ENCODE results near the gene KY. TPM values are rescaled to one million over a fixed set of nuclear protein-coding genes. Genes with fewer than 3 reads are reported as not detected.

KY gene
- total RNA-seq, 4 donors from 2014 or later: 4.0 to 5.2 TPM; not detected in 2

- H3K36me3 ChIP-seq: no peaks in the 10 kb centered on the region
- H3K4me3 ChIP-seq: no peak overlapping the region
- intact Hi-C loops (cut with DNase I; ENCODE audit: low total_unique reads): no loop called here
- no peak for TF ChIP-seq CTCF (IDR thresholded peaks at IDR 0.05)
- TF ChIP-seq POLR2A (IDR thresholded peaks at IDR 0.05): no peak
- no peak for DNase-seq
- no peaks in the 10 kb centered on the region for H3K9me3 ChIP-seq
- H3K4me1 ChIP-seq: no peaks in the 10 kb centered on the region
- peak overlapping the region in 1 of 2 donors; percentile 84 for H3K27ac ChIP-seq
- no peaks in the 10 kb centered on the region for H3K27me3 ChIP-seq
Observed at GRCh38 chr3:134649106-134649705, 1.6 kb downstream of the KY start.

GRCh38 chr3:134647902-134648760, 2.7 kb downstream of the KY start:
- H3K9me3 ChIP-seq: no peaks in the 10 kb centered on the region
- no peaks in the 10 kb centered on the region for H3K27me3 ChIP-seq
- H3K4me3 ChIP-seq: no peak overlapping the region
- TF ChIP-seq POLR2A (IDR thresholded peaks at IDR 0.05): no peak
- no peak for TF ChIP-seq CTCF (IDR thresholded peaks at IDR 0.05)
- H3K27ac ChIP-seq: no peak overlapping the region
- DNase-seq: no peak
- H3K36me3 ChIP-seq: no peaks in the 10 kb centered on the region
- intact Hi-C loops (cut with DNase I; ENCODE audit: low total_unique reads): no loop called here
- no peaks in the 10 kb centered on the region for H3K4me1 ChIP-seq

DNA sequence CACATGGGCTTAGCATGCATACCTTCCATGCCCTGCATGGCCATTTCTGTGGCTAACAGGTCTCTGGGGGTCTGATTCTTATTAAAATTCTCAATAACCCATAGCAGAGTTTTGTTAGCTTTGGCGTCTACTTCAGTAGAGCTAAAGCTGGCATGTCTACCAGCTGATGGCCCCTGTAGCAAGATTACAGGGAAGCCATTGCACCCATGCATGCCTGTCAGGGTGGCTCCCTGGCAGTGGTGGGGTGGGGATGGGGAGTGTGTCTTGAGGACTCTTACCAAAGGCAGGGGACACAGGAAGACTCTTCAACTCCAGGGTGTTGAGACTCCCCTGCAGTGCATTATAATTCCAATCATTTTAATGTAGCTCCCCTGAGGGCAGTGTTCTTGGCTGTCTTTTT, 4.7 kb downstream of the KY start:
- DNase-seq: no peak
- intact Hi-C loops (cut with DNase I; ENCODE audit: low total_unique reads): no loop called here

GRCh38 chr3:134645515-134645914, 5.3 kb downstream of the KY start:
- no peaks in the 10 kb centered on the region for H3K4me1 ChIP-seq
- no peaks in the 10 kb centered on the region for H3K36me3 ChIP-seq
- no peak overlapping the region for H3K27ac ChIP-seq
- DNase-seq: no peak
- intact Hi-C loops (cut with DNase I; ENCODE audit: low total_unique reads): no loop called here
- no peaks in the 10 kb centered on the region for H3K27me3 ChIP-seq
- TF ChIP-seq CTCF (IDR thresholded peaks at IDR 0.05) (no peak), POLR2A (IDR thresholded peaks at IDR 0.05) (no peak)
- H3K4me3 ChIP-seq: no peak overlapping the region
- no peaks in the 10 kb centered on the region for H3K9me3 ChIP-seq

More for the DNA sequence above, 4.7 kb downstream of the KY start:
- Histone ChIP-seq H3K4me3 (no peak overlapping the region), H3K36me3 (no peaks in the 10 kb centered on the region), H3K4me1 (no peaks in the 10 kb centered on the region), H3K27ac (no peak overlapping the region), H3K27me3 (no peaks in the 10 kb centered on the region), H3K9me3 (no peaks in the 10 kb centered on the region)
- TF ChIP-seq POLR2A (IDR thresholded peaks at IDR 0.05) (no peak), CTCF (IDR thresholded peaks at IDR 0.05) (no peak)
